Measurements from ENCODE around the gene CPA4.

Gene CPA4

DNA sequence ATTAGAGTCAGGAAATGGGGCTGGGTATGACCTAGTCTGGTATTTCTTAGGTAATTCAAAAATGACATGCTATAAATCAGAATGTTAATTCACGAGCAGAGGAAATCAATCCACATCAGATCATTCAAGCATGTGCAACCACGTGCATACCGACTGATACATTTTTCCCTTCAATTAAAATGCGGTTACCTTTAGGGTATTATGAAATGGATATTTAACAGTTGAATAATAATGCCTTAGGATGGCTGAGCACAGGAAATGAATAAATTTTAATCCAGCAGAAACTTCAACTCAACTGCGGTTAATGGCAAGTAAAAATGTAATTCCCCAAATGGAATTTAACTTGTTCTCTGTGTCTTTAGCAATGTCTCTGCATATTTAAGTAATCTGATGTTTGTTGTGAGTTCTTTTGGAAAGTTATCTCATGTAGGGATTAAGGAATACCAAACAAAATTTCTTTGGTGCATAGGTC is 17.1 kb upstream of the CPA4 start:
- DNase-seq, result peak; percentile 24

DNA sequence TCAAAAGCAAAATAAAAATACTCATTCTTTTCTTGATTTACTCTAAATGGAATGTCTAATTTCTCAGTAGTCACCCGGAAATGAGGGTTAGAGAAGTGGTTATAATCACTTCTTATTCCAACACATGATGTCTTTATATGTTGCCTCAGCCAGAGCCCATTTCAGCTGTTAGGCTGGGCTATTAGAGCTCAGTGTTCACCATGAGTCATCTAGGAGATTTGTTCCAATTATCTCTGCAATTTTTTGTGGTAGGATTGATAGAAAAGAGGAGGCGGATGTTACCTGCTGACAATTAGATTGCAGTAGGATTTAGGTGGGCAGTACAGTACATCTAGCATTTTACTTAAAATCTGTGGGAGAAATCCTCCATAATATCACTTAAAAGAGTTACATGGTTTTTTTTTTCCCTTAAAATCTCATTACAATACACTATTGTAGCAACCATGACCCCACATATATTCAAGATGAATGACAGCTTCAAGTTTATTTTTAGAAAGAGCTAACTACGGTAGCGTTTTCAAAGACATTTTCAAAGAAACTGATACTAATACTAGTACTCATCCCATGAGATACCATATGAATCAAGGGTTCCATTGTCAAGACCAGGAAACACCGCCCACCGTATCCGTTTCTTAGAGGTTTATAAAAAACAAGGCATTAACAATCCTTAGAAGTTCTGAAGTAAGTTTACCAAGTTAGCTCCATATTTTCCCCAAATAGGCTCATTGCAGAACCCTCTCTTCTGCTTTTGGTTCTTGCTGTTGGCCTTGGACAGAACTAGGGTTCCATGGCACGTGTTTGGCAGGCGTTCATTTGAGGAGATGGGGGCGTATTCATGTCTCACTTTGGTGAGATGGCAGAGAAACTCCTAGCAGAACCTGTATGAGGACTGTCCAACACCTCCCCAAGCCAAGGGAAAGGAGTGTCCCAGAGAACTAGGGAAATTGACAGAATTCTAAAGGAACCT is 15.9 kb upstream of the CPA4 start:
- peak; percentile 55 for DNase-seq

DNA sequence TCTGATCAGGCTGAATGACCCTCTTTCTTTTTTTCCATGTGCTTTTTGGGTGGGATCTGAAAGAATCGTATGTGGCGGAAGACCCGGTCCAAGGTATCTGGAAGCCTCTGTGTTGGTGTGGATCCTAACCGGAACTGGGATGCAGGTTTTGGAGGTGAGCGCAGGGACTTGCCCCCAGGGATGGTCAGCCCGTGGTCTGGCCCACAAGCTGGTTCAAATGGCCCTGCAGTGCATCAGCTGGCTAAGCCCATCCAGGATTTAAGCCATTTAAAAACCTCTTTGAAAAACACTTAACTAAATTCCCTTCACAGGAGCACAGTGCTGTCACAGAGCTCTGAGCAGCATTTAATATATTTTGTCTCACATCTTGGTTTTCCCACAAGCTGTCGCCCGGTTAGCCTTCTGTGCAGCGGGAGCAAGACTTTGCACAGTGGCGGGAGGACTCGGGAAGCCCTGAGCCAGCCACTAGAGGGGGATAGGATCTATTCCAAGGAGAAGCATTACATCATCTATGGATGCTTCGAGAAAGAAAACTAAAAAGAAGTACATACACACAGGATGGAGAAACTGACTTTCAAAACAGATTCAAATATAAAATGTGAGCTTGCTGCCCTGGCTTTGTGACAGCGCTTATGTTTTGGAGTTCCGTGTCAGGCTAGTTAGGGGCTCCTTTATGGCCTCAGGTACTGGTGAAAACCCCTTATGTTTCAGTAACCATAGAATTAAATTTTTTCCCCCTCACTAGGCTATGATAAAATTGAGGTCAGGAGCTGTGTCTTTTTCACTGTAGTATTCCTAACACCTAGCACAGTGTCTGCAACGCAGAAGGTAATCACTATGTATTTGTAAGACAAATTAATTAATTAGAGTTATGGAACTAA is 15.0 kb upstream of the CPA4 start:
- peak; percentile 14 for DNase-seq

DNA sequence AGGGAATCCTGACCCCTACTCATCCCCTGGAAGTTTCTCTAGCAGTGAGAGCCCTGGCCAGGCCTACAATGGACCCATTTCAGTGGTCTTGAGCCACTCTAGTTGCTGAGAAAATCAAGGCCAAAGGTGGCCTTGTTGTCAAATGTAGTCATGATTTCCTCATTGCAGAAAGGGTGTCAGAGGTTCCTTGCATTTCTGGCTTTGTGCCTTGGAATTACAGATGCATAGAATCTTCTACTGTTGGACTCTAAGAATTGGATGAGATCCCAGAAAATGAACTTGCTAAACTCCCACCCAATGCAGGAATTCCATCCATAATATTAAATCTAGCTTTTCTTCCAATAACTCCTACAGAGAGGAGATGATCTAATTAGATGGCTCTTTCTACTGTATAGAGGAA is 14.1 kb upstream of the CPA4 start:
- DNase-seq, result no peak

DNA sequence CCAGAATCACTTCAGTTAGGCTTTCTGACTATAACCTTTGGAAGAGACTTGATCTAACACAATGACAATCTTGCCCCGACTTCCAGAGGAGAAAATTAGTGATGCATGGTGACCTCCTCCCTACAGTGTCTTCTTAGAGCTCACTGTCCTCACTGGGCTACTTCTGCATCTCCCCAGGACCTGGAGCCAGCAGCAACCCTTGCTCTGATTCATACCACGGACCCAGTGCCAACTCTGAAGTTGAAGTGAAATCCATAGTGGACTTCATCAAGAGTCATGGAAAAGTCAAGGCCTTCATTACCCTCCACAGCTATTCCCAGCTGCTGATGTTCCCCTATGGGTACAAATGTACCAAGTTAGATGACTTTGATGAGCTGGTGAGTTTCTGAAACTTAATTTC is 13.7 kb upstream of the CPA4 start:
- DNase-seq, result no peak

DNA sequence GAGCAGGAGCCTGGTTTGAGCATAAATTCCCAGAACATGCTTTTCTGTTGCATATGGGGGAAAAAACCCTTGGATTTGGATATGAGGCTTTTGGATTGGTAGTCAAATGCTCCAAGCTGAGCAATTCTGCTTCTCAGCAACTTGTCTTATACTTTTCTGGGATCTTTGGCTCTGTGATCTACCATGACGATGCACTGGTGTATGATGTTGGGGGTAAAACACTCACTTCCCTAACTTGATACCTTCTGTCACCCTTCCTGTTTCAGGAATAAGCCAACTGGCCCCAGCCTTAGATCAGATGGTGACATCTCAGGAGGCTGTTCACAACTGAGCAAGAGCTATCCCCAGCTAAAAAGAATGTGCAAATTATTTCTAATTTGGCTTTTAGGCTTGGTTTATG is 13.1 kb upstream of the CPA4 start:
- DNase-seq, result no peak

DNA sequence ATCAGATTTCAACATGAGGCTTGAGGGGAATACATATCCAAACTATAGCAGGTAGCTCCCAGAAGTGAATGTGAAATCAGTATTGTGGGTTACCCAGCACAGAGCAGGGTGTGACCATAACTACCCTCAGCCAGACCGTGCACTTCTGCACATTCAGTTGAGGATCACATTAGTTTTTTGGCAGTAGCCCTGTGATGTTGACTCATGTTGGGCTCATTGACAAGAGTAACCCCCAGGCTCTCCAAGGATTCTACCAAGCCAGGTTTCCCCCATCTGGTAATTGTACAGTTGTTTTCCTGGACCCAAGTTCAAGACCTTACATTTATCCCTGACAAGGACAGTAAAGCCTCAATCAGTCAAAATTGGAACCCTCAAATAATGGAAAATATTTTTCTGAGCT is 11.7 kb upstream of the CPA4 start:
- DNase-seq, result no peak

DNA sequence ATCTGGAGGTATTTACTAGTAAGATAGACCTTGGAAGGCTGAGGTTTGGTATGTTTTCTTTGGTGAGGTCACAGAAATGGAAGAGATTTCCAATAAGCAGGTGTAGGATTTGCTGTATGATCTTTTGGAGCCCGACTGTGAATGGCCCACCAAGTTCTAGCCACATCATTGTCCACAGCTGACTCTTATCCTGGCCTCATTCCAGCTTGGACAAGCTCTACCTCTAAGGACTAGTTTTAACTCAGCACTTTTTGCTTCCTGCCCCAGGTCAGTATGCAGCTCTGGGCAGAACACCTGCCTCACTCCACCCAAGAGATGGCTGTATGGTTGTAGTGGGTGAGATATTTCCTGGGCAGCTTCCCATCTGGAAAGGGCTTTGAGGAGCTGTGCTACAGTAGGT is 6.1 kb upstream of the CPA4 start:
- DNase-seq, result no peak

DNA sequence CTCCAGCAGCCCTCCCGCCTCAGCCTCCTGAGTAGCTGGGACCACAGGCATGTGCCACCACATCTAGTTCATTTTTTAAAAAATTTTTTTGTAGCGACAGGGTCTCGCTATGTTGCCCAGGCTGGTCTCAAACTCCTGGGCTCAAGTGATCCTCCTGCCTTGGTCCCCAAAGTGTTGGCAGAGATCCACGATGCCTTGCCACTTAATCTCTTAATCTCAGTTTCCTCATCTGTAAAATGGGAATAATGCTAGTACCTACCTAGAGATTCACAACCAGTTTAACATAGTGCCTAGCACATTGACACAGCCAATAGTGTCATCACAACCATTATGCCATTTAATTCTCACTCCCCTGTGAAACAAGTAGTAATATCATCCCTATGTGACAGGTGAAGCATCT is 4.8 kb upstream of the CPA4 start:
- DNase-seq, result no peak

DNA sequence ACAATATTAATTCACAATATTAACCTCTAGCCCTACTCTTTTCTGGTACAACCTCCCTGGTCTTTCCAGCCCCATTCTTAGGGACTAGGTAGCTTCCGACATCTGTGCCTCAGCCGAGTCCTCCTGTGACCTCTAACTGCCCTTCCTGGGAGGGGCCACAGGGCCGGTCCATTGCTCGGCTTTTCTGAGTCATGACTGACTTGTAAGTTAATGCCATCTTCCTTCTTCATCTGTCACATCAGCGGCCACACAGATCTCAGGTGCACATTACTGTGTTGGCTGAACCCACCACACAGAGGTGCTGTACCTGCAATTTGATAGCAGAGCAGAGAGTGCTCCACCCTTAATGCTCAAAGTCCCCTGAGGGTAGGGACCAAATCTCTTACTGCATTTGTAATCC is 4.1 kb upstream of the CPA4 start:
- DNase-seq, result peak; percentile 49

DNA sequence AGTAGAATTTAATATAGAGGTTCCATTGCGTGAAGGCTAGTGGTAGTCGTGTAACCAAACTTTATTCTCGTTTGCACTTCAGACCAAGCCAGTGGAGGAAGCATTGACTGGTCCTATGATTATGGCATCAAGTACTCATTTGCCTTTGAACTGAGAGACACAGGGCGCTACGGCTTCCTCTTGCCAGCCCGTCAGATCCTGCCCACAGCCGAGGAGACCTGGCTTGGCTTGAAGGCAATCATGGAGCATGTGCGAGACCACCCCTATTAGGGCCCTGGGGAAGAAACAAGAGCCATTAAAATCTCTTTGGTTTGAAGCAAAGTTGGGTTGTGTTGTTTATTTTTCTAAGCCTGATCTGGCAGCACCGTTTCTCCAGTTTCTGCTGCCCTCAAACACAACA is 3.5 kb upstream of the CPA4 start:
- no peak for DNase-seq

DNA sequence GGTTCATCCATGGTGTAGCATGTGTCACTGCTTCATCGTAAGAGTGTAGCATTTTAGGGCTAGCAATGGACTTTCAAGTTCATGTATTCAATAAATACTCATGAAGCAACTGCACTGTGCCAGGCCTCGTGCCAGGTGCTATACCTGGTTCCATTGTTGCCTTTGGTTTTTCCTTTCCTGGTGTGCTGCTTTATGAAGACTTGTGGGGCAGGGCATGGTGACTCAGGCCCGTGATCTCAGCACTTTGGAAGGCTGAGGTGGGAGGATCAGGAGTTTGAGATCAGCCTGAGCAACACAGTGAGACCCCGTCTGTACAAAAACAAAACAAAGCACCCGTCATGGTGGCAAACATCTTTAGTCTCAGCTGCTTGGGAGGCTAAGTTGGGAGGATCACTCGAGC is 2.2 kb upstream of the CPA4 start:
- no peak for DNase-seq

DNA sequence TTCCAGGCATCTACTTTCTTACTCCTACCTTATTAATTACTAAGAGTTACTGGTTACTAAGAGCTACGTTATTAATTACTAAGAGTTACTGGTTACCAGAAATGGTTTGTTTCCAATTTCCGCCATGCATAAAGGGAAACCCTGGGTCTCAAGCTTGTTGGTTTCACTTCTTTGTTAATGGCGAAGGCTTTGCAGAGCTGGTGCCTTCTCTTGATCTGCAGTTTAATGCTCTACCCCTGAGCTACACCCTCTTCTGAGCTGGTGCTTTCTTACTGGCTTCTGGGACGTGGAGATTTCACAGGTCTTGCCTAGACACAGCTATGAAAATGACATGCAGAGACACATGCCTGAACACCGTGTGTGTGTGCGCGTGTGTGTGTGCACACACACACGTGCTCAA is 560 bp downstream of the CPA4 start:
- DNase-seq, result no peak

DNA sequence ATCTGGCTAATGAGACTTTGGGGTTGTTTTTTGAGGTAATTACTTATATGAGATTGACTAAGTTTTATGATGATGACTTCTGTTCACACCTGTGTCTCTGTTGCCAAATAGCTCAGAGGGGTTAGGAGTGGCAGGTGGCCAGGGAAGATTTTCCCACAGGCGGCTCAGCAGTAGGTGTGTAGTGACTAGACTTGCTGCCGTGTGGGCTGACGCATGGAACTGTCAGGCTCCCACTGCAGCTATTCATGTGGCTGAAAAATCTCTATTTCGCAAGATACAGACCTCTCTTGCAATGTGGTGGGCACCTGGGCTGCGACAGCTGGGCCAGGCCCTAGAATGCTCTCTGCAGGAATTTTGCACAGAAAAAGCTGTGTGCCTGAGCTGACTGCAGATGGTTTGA is 1.4 kb downstream of the CPA4 start:
- no peak for DNase-seq

DNA sequence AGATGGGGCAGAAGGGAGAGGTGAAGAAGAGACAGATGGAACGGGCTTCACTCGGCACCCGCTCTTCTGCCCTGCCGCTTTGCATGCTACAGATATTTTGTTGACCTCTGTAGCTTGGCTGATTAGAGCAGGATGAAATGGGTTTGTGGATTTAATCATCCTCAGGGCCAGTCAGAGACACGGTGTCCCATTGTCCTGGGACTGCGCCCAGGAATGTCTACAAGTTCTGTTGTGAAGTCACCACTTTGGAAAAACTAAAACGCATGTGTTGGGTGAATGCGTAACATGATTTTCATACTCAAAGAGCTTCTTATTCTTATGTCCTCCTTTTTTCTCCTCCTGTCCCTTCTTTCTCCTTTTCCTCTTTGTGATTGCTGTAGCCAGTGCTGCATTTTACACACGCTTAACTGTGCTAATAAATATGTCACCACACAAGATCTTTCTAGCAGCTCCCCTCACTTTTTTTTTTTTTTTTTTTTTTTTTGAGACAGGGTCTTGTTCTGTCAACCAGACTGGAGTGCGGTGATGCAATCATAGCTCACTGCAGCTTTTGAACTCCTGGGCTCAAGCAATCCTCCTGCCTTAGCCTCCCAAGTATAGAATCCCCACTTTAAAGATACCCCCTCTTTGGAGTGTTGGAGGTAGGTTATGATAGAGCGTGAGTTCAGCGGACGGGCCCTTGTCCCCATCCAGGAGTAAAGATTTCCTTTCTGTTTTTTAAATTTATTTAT is 3.4 kb downstream of the CPA4 start:
- no peak for DNase-seq

DNA sequence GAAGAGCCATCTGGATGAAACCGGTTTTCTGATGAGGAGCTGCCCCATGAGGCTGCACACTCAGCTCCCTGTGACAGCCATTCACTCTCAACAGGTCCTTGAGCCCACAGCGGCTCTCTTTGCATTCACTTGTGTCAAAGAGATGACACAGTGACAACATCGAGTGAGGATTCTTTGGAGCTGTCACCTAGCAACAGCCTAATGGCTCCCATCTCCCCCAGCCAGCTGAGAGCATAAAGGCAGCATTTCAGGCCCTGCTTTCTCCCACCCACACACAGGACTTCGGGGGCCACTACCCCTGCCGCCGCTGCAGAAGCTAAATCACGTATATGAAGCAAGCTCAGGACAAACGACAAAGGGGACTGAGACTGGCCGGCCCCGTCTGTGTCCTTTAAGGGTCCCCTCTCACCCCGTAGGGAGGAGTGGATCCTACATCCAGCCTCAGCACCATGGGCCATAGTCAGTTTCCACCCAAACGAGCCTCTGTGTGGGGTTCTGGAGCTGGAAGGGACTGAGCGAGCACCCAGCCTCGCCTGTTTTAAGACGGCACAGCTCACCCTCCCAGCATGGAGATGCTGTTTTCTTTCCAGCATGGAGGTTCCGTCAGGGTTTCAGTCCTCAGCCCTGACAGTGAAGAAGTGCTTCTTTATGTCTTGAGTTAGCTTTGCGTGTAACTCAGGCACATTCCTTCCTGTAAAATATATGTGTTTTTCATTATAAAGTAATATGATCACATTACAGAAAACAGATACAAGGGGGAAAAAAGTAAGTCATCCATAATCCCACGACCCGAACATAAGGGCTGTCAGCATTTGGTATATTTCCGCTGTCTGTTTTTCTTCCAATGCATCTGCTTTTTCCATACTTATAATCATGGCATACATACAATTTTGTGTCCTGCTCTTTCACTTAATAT is 4.9 kb downstream of the CPA4 start:
- DNase-seq, result peak; percentile 85

DNA sequence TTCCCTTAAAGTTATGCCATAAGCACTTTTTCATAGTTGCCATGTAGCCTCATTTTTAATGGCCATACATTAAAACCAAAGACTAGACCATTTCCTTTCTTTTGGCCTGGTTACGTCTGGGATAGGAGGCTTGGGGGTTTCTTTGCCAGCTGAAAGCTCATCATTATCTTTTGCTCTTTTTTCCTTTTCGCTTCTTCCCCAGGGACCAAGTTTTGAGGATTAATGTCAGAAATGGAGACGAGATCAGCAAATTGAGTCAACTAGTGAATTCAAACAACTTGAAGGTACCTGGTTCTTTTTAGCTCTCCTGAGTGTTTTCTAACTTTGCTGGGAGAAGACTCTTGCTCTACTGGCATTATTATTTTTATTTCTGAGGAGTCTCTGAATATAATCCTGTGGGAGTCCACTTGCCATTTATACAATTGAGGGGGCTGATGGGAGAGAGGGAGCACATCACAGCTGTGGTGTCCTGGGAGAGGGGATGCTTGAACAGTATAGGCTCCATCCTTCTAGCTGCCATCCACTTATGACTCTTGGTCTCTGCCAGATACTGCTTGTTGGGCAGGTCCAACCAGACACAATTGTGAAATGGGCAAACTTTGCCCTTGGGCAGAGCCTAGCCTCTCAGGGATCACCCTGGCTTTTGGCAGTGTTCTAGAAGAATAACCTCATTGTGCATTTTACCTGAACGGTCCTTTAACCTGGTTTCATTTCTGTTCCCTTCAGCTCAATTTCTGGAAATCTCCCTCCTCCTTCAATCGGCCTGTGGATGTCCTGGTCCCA is 5.8 kb downstream of the CPA4 start:
- no peak for DNase-seq

DNA sequence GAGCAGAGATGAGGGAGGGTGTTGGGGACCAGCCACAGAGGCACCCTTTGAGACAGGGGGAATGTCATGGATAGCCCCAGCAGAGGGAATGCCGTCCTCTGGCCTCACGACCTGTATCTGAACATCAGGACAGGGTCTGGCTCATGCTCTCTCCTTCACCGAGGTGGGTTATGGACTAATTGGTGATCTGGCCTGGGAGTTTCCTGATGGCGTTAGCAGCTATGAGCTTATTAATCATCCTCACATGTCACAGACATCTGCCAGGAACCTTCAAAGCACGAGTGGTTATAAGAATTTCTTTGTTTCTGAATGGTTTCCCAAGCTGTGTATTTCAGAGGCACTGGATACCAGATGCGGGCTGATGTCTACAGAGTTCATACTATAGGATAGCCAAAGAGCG is 6.9 kb downstream of the CPA4 start:
- DNase-seq, result no peak

DNA sequence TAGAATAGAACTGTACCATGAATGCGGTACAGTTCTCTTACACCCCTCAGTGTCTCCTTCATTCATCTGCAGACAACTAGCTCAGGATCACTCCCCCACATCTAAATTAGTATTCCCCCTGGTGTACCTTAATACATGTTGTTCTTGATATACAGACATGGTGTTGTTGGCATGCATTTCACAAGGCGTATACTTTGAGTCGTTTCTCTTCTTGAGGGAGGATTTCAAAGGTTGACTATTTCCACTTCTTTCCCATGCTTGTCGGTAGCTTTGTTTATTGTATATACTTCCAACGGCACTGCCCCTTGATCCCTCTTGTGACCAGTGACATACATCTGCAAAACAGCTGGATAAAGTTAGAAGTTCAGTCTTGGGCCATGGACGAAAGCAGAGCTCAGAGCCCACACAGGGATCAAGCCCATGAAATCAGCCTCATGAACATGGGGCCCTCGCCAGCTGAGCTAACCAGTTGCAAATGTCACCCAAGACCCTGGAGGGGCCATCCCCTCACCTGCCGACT is 8.6 kb downstream of the CPA4 start:
- no peak for DNase-seq

DNA sequence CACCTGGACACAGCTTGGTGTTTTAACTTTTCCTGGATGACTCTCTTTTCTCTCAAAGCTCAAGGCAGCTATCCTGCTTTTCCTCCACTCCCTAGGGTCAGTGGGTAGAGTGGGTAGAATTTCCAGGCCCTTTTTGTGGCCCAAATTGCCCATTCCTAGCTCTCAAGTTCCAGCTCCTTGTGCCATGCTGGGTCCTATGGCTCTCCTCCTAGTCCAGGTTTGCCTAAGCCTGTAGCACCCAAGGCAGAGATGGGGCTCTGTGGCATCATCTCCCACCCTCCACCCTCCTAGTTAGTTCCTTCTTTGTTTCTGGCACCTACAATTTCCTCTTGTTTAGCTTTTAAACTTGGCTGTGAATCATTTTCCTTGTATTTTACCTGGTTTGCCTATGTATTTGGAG is 9.7 kb downstream of the CPA4 start:
- no peak for DNase-seq

DNA sequence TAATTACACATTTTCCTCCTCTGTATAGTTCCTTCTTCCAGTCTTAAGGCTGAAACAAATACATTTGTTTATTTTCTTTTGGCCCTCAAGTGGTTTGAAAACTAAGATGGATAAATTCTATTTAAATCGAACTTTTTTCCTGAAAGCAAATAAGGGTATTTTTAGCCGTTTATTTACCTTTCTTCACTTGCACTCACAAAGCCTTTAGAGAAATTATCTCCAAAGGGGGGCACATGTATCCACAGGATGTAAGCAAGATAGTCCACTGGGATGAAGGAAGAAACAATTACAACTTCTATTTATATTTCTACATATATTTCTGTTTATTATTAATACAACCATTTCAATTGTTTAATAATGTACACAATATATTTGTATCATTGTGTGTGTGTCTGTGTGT is 10.2 kb downstream of the CPA4 start:
- no peak for DNase-seq

Measured in NCI-H1436 (cell line).